H1 (cell line): Measurements from ENCODE around the gene ESYT2. TPM values are rescaled to one million over a fixed set of nuclear protein-coding genes. Genes with fewer than 3 reads are reported as not detected.

Experiments
- CTCF ChIA-PET: fragments of 300-600 bp; sonication (Branson Sonifier 250); formaldehyde crosslinking; loops from one replicate; lab custom pipeline; 2021; ENCODE audit not compliant: partially characterized antibody; lab: Charles Lee
- POLR2A ChIA-PET: fragments of 300-600 bp; sonication (Branson Sonifier 250); formaldehyde crosslinking; loops from one replicate; lab custom pipeline; 2021; ENCODE audit warnings: inconsistent platforms; ENCODE audit not compliant: partially characterized antibody; lab: Charles Lee
- DNase-seq, 2 experiments: peaks; one replicate each; pipeline versions ENCODE4 v3.0.0 to v3.0.0-alpha.2; 2010 to 2022; ENCODE audit warnings: low spot score in 2 of 2, low read depth in 1 of 2, mixed read lengths in 1 of 2
- FAIRE-seq: peaks from 2 replicates; lab custom pipeline; 2011; peaks lifted over from hg19 to GRCh38; lab: Jason Lieb, UNC
- H2AFZ ChIP-seq: 2 replicates; pipeline ENCODE4 v1.8.1; 2012; ENCODE audit warnings: low read length, inconsistent platforms
- H2AK5ac ChIP-seq: 2 replicates; pipeline ENCODE4 v1.6.1; 2013; ENCODE audit warnings: low read depth, low read length
- H2BK120ac ChIP-seq: replicated peaks from 2 replicates; pipeline ENCODE3; 2013; ENCODE audit warnings: low read depth, low read length, inconsistent platforms
- H2BK12ac ChIP-seq: 2 replicates; pipeline ENCODE4 v1.6.1; 2013; ENCODE audit warnings: low read depth, low read length
- H2BK15ac ChIP-seq: 2 replicates; pipeline ENCODE4 v1.6.1; 2013; ENCODE audit warnings: low read length
- H2BK20ac ChIP-seq: 2 replicates; pipeline ENCODE4 v1.6.1; 2013; ENCODE audit warnings: low read length
- H2BK5ac ChIP-seq: 2 replicates; pipeline ENCODE4 v1.6.1; 2013; ENCODE audit warnings: low read depth, low read length
- H3K14ac ChIP-seq: 2 replicates; pipeline ENCODE4 v1.6.1; 2013; ENCODE audit warnings: inconsistent platforms; ENCODE audit not compliant: insufficient read length
- H3K18ac ChIP-seq: 2 replicates; pipeline ENCODE4 v1.6.1; 2013; ENCODE audit warnings: low read length; ENCODE audit errors: extremely low read depth
- H3K23ac ChIP-seq: 2 replicates; pipeline ENCODE4 v1.6.1; 2013; ENCODE audit warnings: inconsistent platforms; ENCODE audit not compliant: insufficient read length
- H3K23me2 ChIP-seq: 2 replicates; pipeline ENCODE4 v1.6.1; 2013; ENCODE audit warnings: low read depth, low read length
- H3K27ac ChIP-seq: 2 replicates; pipeline ENCODE4 v1.6.1; 2011; ENCODE audit warnings: low read depth, low read length, inconsistent platforms
- H3K27me3 ChIP-seq, 4 experiments: replicated peaks in 1 of 4; 1 replicate in 1 of 4; 2 replicates in 3 of 4; pipeline versions ENCODE4 v1.6.1 to v1.8.1; 2011 to 2013; ENCODE audit warnings: low read length in 3 of 4, mild to moderate bottlenecking in 3 of 4, inconsistent platforms in 2 of 4, mixed read lengths in 2 of 4, moderate library complexity in 1 of 4; ENCODE audit not compliant: control insufficient read depth in 3 of 4, insufficient read depth in 3 of 4; ENCODE audit errors: extremely low read depth in 1 of 4
- H3K36me3 ChIP-seq, 4 experiments: 2 replicates each; pipeline versions ENCODE4 v1.6.1 to v1.8.1; 2011 to 2013; ENCODE audit warnings: mild to moderate bottlenecking in 4 of 4, low read length in 3 of 4, moderate library complexity in 2 of 4, control low read depth in 1 of 4, inconsistent platforms in 1 of 4; ENCODE audit not compliant: insufficient read depth in 4 of 4, control insufficient read depth in 2 of 4
- H3K4ac ChIP-seq: replicated peaks from 2 replicates; pipeline ENCODE3; 2013; ENCODE audit warnings: low read length, low read depth, mixed read lengths, inconsistent platforms; ENCODE audit not compliant: insufficient read length
- H3K4me1 ChIP-seq, 4 experiments: replicated peaks in 1 of 4; 1 replicate in 1 of 4; 2 replicates in 3 of 4; pipeline versions ENCODE4 v1.6.1 to v1.8.1; 2011 to 2013; ENCODE audit warnings: low read length in 3 of 4, inconsistent platforms in 2 of 4, mixed read lengths in 1 of 4; ENCODE audit not compliant: insufficient read depth in 4 of 4, control insufficient read depth in 3 of 4
- H3K4me2 ChIP-seq, 2 experiments: 2 replicates each; pipeline versions ENCODE4 v1.6.1 to v1.8.1; 2011 to 2013; ENCODE audit warnings: low read depth in 2 of 2, low read length in 2 of 2, control low read depth in 1 of 2, inconsistent platforms in 1 of 2, mild to moderate bottlenecking in 1 of 2; ENCODE audit not compliant: insufficient read depth in 1 of 2
- H3K4me3 ChIP-seq, 4 experiments: fragments of 200-600, 300-600 bp in 1 of 4; sonication (generic), shearing (Covaris generic), sonication (Bioruptor Twin) in 1 of 4; 2 replicates each; pipeline versions ENCODE4 v1.5.1 to v1.8.1; 2011 to 2016; ENCODE audit warnings: low read length in 4 of 4, low read depth in 3 of 4, control low read depth in 2 of 4, inconsistent platforms in 2 of 4, mild to moderate bottlenecking in 2 of 4, mixed read lengths in 1 of 4, moderate library complexity in 1 of 4; ENCODE audit not compliant: insufficient read depth in 2 of 4; ENCODE audit errors: extremely low read depth in 1 of 4
- H3K56ac ChIP-seq: replicated peaks from 2 replicates; pipeline ENCODE3; 2013; ENCODE audit warnings: low read depth, mild to moderate bottlenecking, mixed read lengths, low read length, inconsistent platforms; ENCODE audit not compliant: insufficient read length
- H3K79me1 ChIP-seq: 2 replicates; pipeline ENCODE4 v1.6.1; 2013; ENCODE audit warnings: low read depth, low read length, control low read depth
- H3K79me2 ChIP-seq, 2 experiments: 2 replicates each; pipeline versions ENCODE4 v1.6.1 to v1.8.1; 2012 to 2013; ENCODE audit warnings: low read length in 2 of 2, mild to moderate bottlenecking in 2 of 2, inconsistent platforms in 1 of 2; ENCODE audit not compliant: insufficient read depth in 2 of 2, control insufficient read depth in 1 of 2
- H3K9ac ChIP-seq, 4 experiments: replicated peaks in 1 of 4; 1 replicate in 1 of 4; 2 replicates in 3 of 4; pipeline versions ENCODE4 v1.6.1 to v1.8.1; 2011 to 2013; ENCODE audit warnings: low read depth in 3 of 4, low read length in 3 of 4, control low read depth in 2 of 4, mild to moderate bottlenecking in 2 of 4, moderate library complexity in 2 of 4, inconsistent platforms in 1 of 4; ENCODE audit errors: extremely low read depth in 1 of 4
- H3K9me3 ChIP-seq, 2 experiments: 2 replicates each; pipeline versions ENCODE4 v1.6.1 to v1.8.1; 2012 to 2013; ENCODE audit warnings: mild to moderate bottlenecking in 2 of 2, moderate library complexity in 2 of 2, control low read depth in 1 of 2, inconsistent platforms in 1 of 2, low read depth in 1 of 2, low read length in 1 of 2, mixed read lengths in 1 of 2; ENCODE audit not compliant: insufficient read depth in 2 of 2
- H4K20me1 ChIP-seq, 2 experiments: replicated peaks in 1 of 2; 2 replicates each; pipeline versions ENCODE3 to v1.8.1; 2011 to 2013; ENCODE audit warnings: inconsistent platforms in 2 of 2, low read length in 2 of 2, mild to moderate bottlenecking in 1 of 2; ENCODE audit not compliant: insufficient read depth in 2 of 2, control insufficient read depth in 1 of 2
- H4K5ac ChIP-seq: 2 replicates; pipeline ENCODE4 v1.6.1; 2013; ENCODE audit warnings: low read length, low read depth, mixed read lengths, inconsistent platforms; ENCODE audit not compliant: insufficient read length
- H4K8ac ChIP-seq: 2 replicates; pipeline ENCODE4 v1.8.0; 2013; ENCODE audit warnings: mild to moderate bottlenecking, moderate library complexity, low read length, inconsistent platforms; ENCODE audit not compliant: insufficient read depth; ENCODE audit errors: extremely low read depth
- H4K91ac ChIP-seq: replicated peaks from 2 replicates; pipeline ENCODE3; 2013; ENCODE audit warnings: low read length, mixed read lengths, inconsistent platforms; ENCODE audit not compliant: insufficient read length
- CHD2 ChIP-seq: IDR thresholded peaks from 2 replicates; pipeline ENCODE4 v1.6.1; 2012; ENCODE audit warnings: low read length, improper control_type of control experiment
- EP300 ChIP-seq, 2 experiments: IDR thresholded peaks; 1 replicate in 1 of 2; 2 replicates in 1 of 2; pipeline ENCODE4 v1.6.1; 2011 to 2012; ENCODE audit warnings: low read depth in 2 of 2, low read length in 2 of 2, mild to moderate bottlenecking in 2 of 2, borderline replicate concordance in 1 of 2, inconsistent platforms in 1 of 2, moderate library complexity in 1 of 2
- EZH2 ChIP-seq: fragments of 200-600 bp; sonication (generic); IDR thresholded peaks from 2 replicates; pipeline ENCODE4 v1.7.1; 2012; ENCODE audit warnings: low read depth, mild to moderate bottlenecking, moderate library complexity, low read length, inconsistent platforms; ENCODE audit not compliant: severe bottlenecking
- GABPA ChIP-seq: IDR thresholded peaks from 2 replicates; pipeline ENCODE4 v1.6.1; 2011; ENCODE audit warnings: mild to moderate bottlenecking, low read length, moderate library complexity, borderline replicate concordance; ENCODE audit not compliant: insufficient read depth
- NRF1 ChIP-seq: IDR thresholded peaks from 2 replicates; pipeline ENCODE4 v1.6.1; 2011; ENCODE audit warnings: mild to moderate bottlenecking, low read depth, low read length, improper control_type of control experiment
- SAP30 ChIP-seq: fragments of 300-600 bp; sonication (generic); IDR thresholded peaks from 2 replicates; pipeline ENCODE4 v1.7.1; 2012; ENCODE audit warnings: low read length, moderate library complexity, mild to moderate bottlenecking, inconsistent platforms; ENCODE audit not compliant: insufficient read depth, insufficient replicate concordance
- SP2 ChIP-seq: IDR thresholded peaks from 2 replicates; pipeline ENCODE4 v1.6.1; 2012; ENCODE audit warnings: mild to moderate bottlenecking, low read length, inconsistent platforms
- SP4 ChIP-seq: IDR thresholded peaks from 2 replicates; pipeline ENCODE4 v1.6.1; 2012; ENCODE audit warnings: low read length, inconsistent platforms
- TBP ChIP-seq: IDR thresholded peaks from 2 replicates; pipeline ENCODE4 v1.6.1; 2011; ENCODE audit warnings: low read depth, low read length, improper control_type of control experiment
- YY1 ChIP-seq: IDR thresholded peaks from 2 replicates; pipeline ENCODE4 v1.6.1; 2011; ENCODE audit warnings: low read depth, mild to moderate bottlenecking, low read length
- WGBS, 2 experiments: shearing (Covaris generic) in 1 of 2; methylation state at CpG; one replicate each; pipeline versions ENCODE4 v1.1.6 to v1.1.7; 2013 to 2015; ENCODE audit warnings: low lambda C conversion rate in 2 of 2, mixed read lengths in 2 of 2, inconsistent platforms in 1 of 2, low coverage in 1 of 2, missing lambda C conversion rate in 1 of 2; ENCODE audit not compliant: insufficient replicate concordance in 2 of 2, insufficient coverage in 1 of 2, insufficient read length in 1 of 2; ENCODE audit errors: extremely low coverage in 1 of 2, missing lambda C conversion rate in 1 of 2; 5-methylcytosine and 5-hydroxymethylcytosine counted together
- polyA plus RNA-seq, 7 experiments: library from polyadenylated mRNA; depleted of rRNA in 3 of 7; stranded (reverse) in 5 of 7; unstranded in 2 of 7; fragments of >200 nt in 5 of 7; fragments of 200-250 nt in 2 of 7; gene quantifications; 1 replicate in 5 of 7; 2 replicates in 1 of 7; 4 replicates in 1 of 7; pipeline versions ENCODE4 v1.2.1 to v1.2.3, GENCODE V29; 2011 to 2013; ENCODE audit warnings: missing spikeins in 2 of 7, mixed read lengths in 2 of 7
- total RNA-seq: library from RNA; stranded (reverse); fragmentation: NEBNext Ultra II Directional; extraction: Animal tissue kit (Norgen Biotek cat#: 25700); gene quantifications from 2 replicates; pipeline ENCODE4 v1.2.1, GENCODE V29; 2021
- TF ChIP-seq, protein P1 (sequence below), 3 experiments: IDR thresholded peaks; 1 replicate in 2 of 3; 2 replicates in 1 of 3; pipeline versions ENCODE4 v1.5.1 to v1.6.1; 2011; ENCODE audit warnings: low read length in 3 of 3, mild to moderate bottlenecking in 3 of 3, inconsistent platforms in 2 of 3, low read depth in 1 of 3, moderate library complexity in 1 of 3; ENCODE audit not compliant: insufficient read depth in 1 of 3; ENCODE audit errors: control extremely low read depth in 1 of 3

Gene ESYT2
- total and polyA plus RNA-seq, 2 of the 8 experiments (the other 6 are each of a cell fraction or from before 2014, with no cell fraction given): 27.0 to 37.5 TPM

DNA sequence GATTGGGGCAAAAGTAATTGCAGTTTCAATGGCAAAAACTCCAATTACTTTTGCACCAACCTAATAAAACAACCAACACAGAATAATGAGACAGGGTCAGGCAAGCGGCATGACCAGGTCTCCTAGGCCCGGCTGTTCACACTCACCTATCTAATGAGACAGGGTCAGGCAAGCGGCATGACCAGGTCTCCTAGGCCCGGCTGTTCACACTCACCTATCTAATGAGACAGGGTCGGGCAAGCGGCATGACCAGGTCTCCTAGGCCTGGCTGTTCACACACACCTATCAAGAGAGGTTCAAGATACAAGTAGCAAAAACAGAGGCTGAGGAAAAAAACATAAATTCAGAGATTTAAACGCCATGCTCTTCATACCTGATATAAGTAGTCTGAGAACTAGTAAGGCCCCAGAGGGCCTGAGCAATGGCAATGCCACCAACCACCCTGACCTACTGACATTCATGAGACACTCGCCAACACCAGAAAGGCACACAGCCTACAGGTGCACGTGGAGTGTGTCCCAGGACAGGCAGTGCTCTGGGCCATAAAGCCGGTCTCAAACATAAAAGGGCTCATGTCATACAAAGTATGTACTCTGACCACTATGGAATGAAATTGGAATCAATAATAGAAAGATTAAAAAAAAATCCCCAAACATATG is 84.1 kb downstream of the ESYT2 start:
- Histone ChIP-seq H2BK5ac (no peak overlapping the region), H3K18ac (no peak overlapping the region)
- POLR2A ChIA-PET: no interaction called here
- no peak for TF ChIP-seq NRF1
- no peak for TF ChIP-seq SAP30
- TF ChIP-seq TBP: no peak
- TF ChIP-seq EP300 (IDR thresholded peaks at IDR 0.05; ENCODE audit: borderline replicate concordance in 1 of 2, low read depth in 2 of 2, low read length in 2 of 2): no peak
- no peak for TF ChIP-seq YY1
- no peak for TF ChIP-seq GABPA
- TF ChIP-seq CHD2: no peak
- no peak for TF ChIP-seq SP4
- no peak for TF ChIP-seq EZH2
- TF ChIP-seq, protein P1, sequence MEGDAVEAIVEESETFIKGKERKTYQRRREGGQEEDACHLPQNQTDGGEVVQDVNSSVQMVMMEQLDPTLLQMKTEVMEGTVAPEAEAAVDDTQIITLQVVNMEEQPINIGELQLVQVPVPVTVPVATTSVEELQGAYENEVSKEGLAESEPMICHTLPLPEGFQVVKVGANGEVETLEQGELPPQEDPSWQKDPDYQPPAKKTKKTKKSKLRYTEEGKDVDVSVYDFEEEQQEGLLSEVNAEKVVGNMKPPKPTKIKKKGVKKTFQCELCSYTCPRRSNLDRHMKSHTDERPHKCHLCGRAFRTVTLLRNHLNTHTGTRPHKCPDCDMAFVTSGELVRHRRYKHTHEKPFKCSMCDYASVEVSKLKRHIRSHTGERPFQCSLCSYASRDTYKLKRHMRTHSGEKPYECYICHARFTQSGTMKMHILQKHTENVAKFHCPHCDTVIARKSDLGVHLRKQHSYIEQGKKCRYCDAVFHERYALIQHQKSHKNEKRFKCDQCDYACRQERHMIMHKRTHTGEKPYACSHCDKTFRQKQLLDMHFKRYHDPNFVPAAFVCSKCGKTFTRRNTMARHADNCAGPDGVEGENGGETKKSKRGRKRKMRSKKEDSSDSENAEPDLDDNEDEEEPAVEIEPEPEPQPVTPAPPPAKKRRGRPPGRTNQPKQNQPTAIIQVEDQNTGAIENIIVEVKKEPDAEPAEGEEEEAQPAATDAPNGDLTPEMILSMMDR (IDR thresholded peaks at IDR 0.05; ENCODE audit: control extremely low read depth in 1 of 3, insufficient read depth in 1 of 3, low read depth in 1 of 3, low read length in 3 of 3): no peak
- no peak for TF ChIP-seq SP2

More for the DNA sequence above, 84.1 kb downstream of the ESYT2 start:
- no peak overlapping the region for H3K9ac ChIP-seq
- H3K56ac ChIP-seq: no peak overlapping the region
- no peak overlapping the region for H3K23ac ChIP-seq
- no peak overlapping the region for H4K91ac ChIP-seq
- FAIRE-seq (no peak), DNase-seq (peak in 1 of 2 experiments; percentile 11)
- peaks cover 2% of the 10 kb centered on the region in 2 experiments for H4K20me1 ChIP-seq
- no peak overlapping the region for H2BK15ac ChIP-seq
- no peak overlapping the region for H3K27ac ChIP-seq
- no peak overlapping the region for H2BK12ac ChIP-seq
- no peaks in the 10 kb centered on the region for H3K79me1 ChIP-seq
- no peak overlapping the region for H2BK20ac ChIP-seq
- WGBS, 2 experiments: 89% methylated on average over 10 of the region's 10 CpGs; no CpG with 5 or more reads in 1 of the 2 experiments
- H3K79me2 ChIP-seq: no peaks in the 10 kb centered on the region
- H3K4ac ChIP-seq: no peak overlapping the region
- H3K9me3 ChIP-seq: no peaks in the 10 kb centered on the region
- no peaks in the 10 kb centered on the region for H3K4me1 ChIP-seq
- H3K27me3 ChIP-seq: no peaks in the 10 kb centered on the region
- no peak overlapping the region for H2AK5ac ChIP-seq
- no peak overlapping the region for H3K14ac ChIP-seq
- H3K36me3 ChIP-seq: peaks cover 8 to 40% (median 19%) of the 10 kb centered on the region in 4 experiments
- no peak overlapping the region for H2BK120ac ChIP-seq
- no peaks in the 10 kb centered on the region; the same call in 1 of the 2 replicates for H3K23me2 ChIP-seq
- H2AFZ ChIP-seq: no peak overlapping the region
- no peak overlapping the region for H3K4me2 ChIP-seq
- no peak overlapping the region for H4K8ac ChIP-seq
- H4K5ac ChIP-seq: no peak overlapping the region
- H3K4me3 ChIP-seq: no peak overlapping the region
- CTCF ChIA-PET: no interaction called here
